Adrenal gland (tissue), 5 donors: ENCODE data around the gene LCE5A.

Source experiments
- POLR2A ChIP-seq, 2 donors: fragments of 450-650 bp; IDR thresholded peaks; one replicate each; pipeline ENCODE4 v1.6.1; 2017; ENCODE audit warnings: antibody characterized with exemption in 2 of 2, mild to moderate bottlenecking in 2 of 2, moderate library complexity in 1 of 2
- TF ChIP-seq, protein P1 (sequence below), 6 experiments: fragments of 450-650 bp in 4 of 6; fragments of 200-600 bp in 2 of 6; sonication (generic) in 1 of 6; IDR thresholded peaks; 1 replicate in 5 of 6; 2 replicates in 1 of 6; pipeline versions ENCODE4 v1.5.1 to v1.8.0; 2016 to 2021; ENCODE audit warnings: antibody characterized with exemption in 6 of 6, mild to moderate bottlenecking in 2 of 6, moderate library complexity in 1 of 6
- donor health status: DM: no; HTN: no; CAD: no.

DNA sequence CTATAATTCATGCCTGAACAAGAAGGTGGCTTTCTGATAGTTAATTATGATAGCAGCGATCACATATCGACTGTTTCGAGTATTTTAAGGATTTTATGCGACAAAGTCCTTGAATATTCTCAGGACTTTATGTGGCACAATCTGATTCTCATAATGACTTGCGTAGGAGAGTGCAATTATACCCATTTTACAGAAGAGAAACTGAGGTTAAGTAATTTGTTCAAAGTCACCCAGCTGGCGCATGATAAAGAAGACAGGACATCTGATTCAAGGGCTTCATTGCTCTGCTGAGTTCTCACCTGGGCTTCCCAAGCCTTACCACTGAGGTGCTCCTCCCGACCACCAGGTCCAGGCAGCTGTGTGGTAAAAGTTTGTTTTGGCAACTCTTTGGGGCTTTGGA is 5.5 kb downstream of the LCE5A start:
- TF ChIP-seq, protein P1, sequence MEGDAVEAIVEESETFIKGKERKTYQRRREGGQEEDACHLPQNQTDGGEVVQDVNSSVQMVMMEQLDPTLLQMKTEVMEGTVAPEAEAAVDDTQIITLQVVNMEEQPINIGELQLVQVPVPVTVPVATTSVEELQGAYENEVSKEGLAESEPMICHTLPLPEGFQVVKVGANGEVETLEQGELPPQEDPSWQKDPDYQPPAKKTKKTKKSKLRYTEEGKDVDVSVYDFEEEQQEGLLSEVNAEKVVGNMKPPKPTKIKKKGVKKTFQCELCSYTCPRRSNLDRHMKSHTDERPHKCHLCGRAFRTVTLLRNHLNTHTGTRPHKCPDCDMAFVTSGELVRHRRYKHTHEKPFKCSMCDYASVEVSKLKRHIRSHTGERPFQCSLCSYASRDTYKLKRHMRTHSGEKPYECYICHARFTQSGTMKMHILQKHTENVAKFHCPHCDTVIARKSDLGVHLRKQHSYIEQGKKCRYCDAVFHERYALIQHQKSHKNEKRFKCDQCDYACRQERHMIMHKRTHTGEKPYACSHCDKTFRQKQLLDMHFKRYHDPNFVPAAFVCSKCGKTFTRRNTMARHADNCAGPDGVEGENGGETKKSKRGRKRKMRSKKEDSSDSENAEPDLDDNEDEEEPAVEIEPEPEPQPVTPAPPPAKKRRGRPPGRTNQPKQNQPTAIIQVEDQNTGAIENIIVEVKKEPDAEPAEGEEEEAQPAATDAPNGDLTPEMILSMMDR (IDR thresholded peaks at IDR 0.05), result no peak
- no peak for TF ChIP-seq POLR2A (IDR thresholded peaks at IDR 0.05)
